ENCODE measurements around the gene ADGRB3.

Gene ADGRB3

DNA sequence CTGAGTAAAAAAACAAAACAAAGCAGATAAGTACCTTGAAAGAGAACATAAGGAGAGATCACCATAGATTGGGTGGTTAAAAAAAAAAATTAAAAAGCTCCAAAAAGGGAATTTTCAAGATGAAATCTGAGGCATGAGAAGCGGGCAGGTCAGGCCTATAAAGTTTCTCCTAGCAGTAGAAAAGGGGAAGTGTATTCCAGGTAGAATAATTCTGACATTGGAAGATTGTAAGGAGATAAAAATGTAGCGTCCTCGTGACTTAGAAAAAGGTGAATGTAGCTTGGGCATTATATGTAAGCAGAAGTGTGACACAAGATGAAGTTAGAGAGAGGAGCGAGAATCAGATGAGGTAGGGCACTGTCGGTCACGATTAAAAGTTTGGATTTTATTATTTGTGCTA, 9.1 kb upstream of the ADGRB3 start:
- H4K91ac ChIP-seq (ENCODE audit: low read length), result no peak overlapping the region
- no peak overlapping the region for H3K23ac ChIP-seq (ENCODE audit: low read length in 2 of 2)
- no peak overlapping the region for H3K18ac ChIP-seq (ENCODE audit: low read depth in 1 of 2, low read length in 2 of 2)
- no peak for DNase-seq
- no peaks in the 10 kb centered on the region for H3K4me1 ChIP-seq (ENCODE audit: control insufficient read depth, insufficient read depth, low read depth, low read length)
- H3K9ac ChIP-seq (ENCODE audit: low read length), result no peak overlapping the region
- H3K14ac ChIP-seq (ENCODE audit: low read length in 2 of 2), result no peak overlapping the region
- H2BK15ac ChIP-seq (ENCODE audit: low read depth, poor library complexity, severe bottlenecking), result no peak overlapping the region
- H3K36me3 ChIP-seq (ENCODE audit: control insufficient read depth in 1 of 2, insufficient read depth in 2 of 2, low read depth in 1 of 2, low read length in 2 of 2), result no peaks in the 10 kb centered on the region
- H3K4ac ChIP-seq (ENCODE audit: low read depth in 1 of 2, low read length in 2 of 2), result no peak overlapping the region
- no peak overlapping the region for H2AFZ ChIP-seq (ENCODE audit: low read depth, low read length)
- no peak overlapping the region for H2BK5ac ChIP-seq (ENCODE audit: low read depth, low read length, poor library complexity, severe bottlenecking)
- H2BK12ac ChIP-seq (ENCODE audit: low read length in 2 of 2), result no peak overlapping the region
- H2BK120ac ChIP-seq (ENCODE audit: low read depth, low read length), result no peak overlapping the region
- H3K4me3 ChIP-seq (ENCODE audit: insufficient read depth in 1 of 2, low read depth in 1 of 2, low read length in 2 of 2), result no peak overlapping the region
- no peaks in the 10 kb centered on the region for H3K79me1 ChIP-seq (replicated peaks; ENCODE audit: low read length, poor library complexity, severe bottlenecking)
- H3K27ac ChIP-seq (ENCODE audit: low read length, poor library complexity, severe bottlenecking), result no peak overlapping the region
- H2AK5ac ChIP-seq (ENCODE audit: low read length, severe bottlenecking), result no peak overlapping the region
- no peak overlapping the region for H4K8ac ChIP-seq (ENCODE audit: low read length)
- no peaks in the 10 kb centered on the region for H3K9me3 ChIP-seq (ENCODE audit: control insufficient read depth, low read length)
- 95% methylated on average over 6 of the region's 6 CpGs for WGBS
- H3K4me2 ChIP-seq (ENCODE audit: low read length, poor library complexity, severe bottlenecking), result no peak overlapping the region
- no peaks in the 10 kb centered on the region for H3K27me3 ChIP-seq (ENCODE audit: control insufficient read depth in 1 of 2, insufficient read depth in 1 of 2, low read length in 2 of 2)

- Histone ChIP-seq H3K9ac (ENCODE audit: low read length) (no peak overlapping the region), H3K79me1 (replicated peaks; ENCODE audit: low read length, poor library complexity, severe bottlenecking) (no peaks in the 10 kb centered on the region), H3K14ac (ENCODE audit: low read length in 2 of 2) (no peak overlapping the region), H2AFZ (ENCODE audit: low read depth, low read length) (no peak overlapping the region), H4K91ac (ENCODE audit: low read length) (no peak overlapping the region), H2BK5ac (ENCODE audit: low read depth, low read length, poor library complexity, severe bottlenecking) (no peak overlapping the region), H3K18ac (ENCODE audit: low read depth in 1 of 2, low read length in 2 of 2) (no peak overlapping the region), H3K4ac (ENCODE audit: low read depth in 1 of 2, low read length in 2 of 2) (no peak overlapping the region), H2BK15ac (ENCODE audit: low read depth, poor library complexity, severe bottlenecking) (no peak overlapping the region), H4K8ac (ENCODE audit: low read length) (no peak overlapping the region), H3K4me3 (ENCODE audit: insufficient read depth in 1 of 2, low read depth in 1 of 2, low read length in 2 of 2) (no peak overlapping the region), H3K4me2 (ENCODE audit: low read length, poor library complexity, severe bottlenecking) (no peak overlapping the region), H3K4me1 (ENCODE audit: control insufficient read depth, insufficient read depth, low read depth, low read length) (no peaks in the 10 kb centered on the region), H2BK120ac (ENCODE audit: low read depth, low read length) (no peak overlapping the region), H3K9me3 (ENCODE audit: control insufficient read depth, low read length) (no peaks in the 10 kb centered on the region), H3K23ac (ENCODE audit: low read length in 2 of 2) (no peak overlapping the region), H2BK12ac (ENCODE audit: low read length in 2 of 2) (no peak overlapping the region), H3K27ac (ENCODE audit: low read length, poor library complexity, severe bottlenecking) (no peak overlapping the region), H3K36me3 (ENCODE audit: control insufficient read depth in 1 of 2, insufficient read depth in 2 of 2, low read depth in 1 of 2, low read length in 2 of 2) (no peaks in the 10 kb centered on the region), H2AK5ac (ENCODE audit: low read length, severe bottlenecking) (no peak overlapping the region), H3K27me3 (ENCODE audit: control insufficient read depth in 1 of 2, insufficient read depth in 1 of 2, low read length in 2 of 2) (peaks cover 0 to 8% of the 10 kb centered on the region in 2 experiments)
- 13% methylated on average over 1 of the region's 2 CpGs for WGBS
- DNase-seq, result no peak
Observed at GRCh38 chr6:68628161-68628560, 6.9 kb upstream of the ADGRB3 start.

- H3K14ac ChIP-seq (ENCODE audit: low read length in 2 of 2), result no peak overlapping the region
- DNase-seq, result no peak
- H2AFZ ChIP-seq (ENCODE audit: low read depth, low read length), result no peak overlapping the region
- no peak overlapping the region for H2BK12ac ChIP-seq (ENCODE audit: low read length in 2 of 2)
- no peak overlapping the region for H3K18ac ChIP-seq (ENCODE audit: low read depth in 1 of 2, low read length in 2 of 2)
- H3K9ac ChIP-seq (ENCODE audit: low read length), result no peak overlapping the region
- no peak overlapping the region for H2BK120ac ChIP-seq (ENCODE audit: low read depth, low read length)
- H3K27ac ChIP-seq (ENCODE audit: low read length, poor library complexity, severe bottlenecking), result no peak overlapping the region
- H4K91ac ChIP-seq (ENCODE audit: low read length), result no peak overlapping the region
- H3K4me3 ChIP-seq (ENCODE audit: insufficient read depth in 1 of 2, low read depth in 1 of 2, low read length in 2 of 2), result no peak overlapping the region
- no CpG with 5 or more reads among the region's 3 CpGs for WGBS
- H2AK5ac ChIP-seq (ENCODE audit: low read length, severe bottlenecking), result no peak overlapping the region
- no peaks in the 10 kb centered on the region for H3K36me3 ChIP-seq (ENCODE audit: control insufficient read depth in 1 of 2, insufficient read depth in 2 of 2, low read depth in 1 of 2, low read length in 2 of 2)
- no peaks in the 10 kb centered on the region for H3K9me3 ChIP-seq (ENCODE audit: control insufficient read depth, low read length)
- H2BK5ac ChIP-seq (ENCODE audit: low read depth, low read length, poor library complexity, severe bottlenecking), result no peak overlapping the region
- no peak overlapping the region for H3K23ac ChIP-seq (ENCODE audit: low read length in 2 of 2)
- no peak overlapping the region for H4K8ac ChIP-seq (ENCODE audit: low read length)
- H2BK15ac ChIP-seq (ENCODE audit: low read depth, poor library complexity, severe bottlenecking), result no peak overlapping the region
- H3K4ac ChIP-seq (ENCODE audit: low read depth in 1 of 2, low read length in 2 of 2), result no peak overlapping the region
- H3K27me3 ChIP-seq (ENCODE audit: control insufficient read depth in 1 of 2, insufficient read depth in 1 of 2, low read length in 2 of 2), result peaks cover 3 to 43% of the 10 kb centered on the region in 2 experiments
- no peaks in the 10 kb centered on the region for H3K4me1 ChIP-seq (ENCODE audit: control insufficient read depth, insufficient read depth, low read depth, low read length)
- H3K79me1 ChIP-seq (replicated peaks; ENCODE audit: low read length, poor library complexity, severe bottlenecking), result no peaks in the 10 kb centered on the region
- H3K4me2 ChIP-seq (ENCODE audit: low read length, poor library complexity, severe bottlenecking), result no peak overlapping the region
Observed at GRCh38 chr6:68632734-68633133, 2.3 kb upstream of the ADGRB3 start.

GRCh38 chr6:68633281-68633971, 1.7 kb upstream of the ADGRB3 start:
- H3K18ac ChIP-seq (ENCODE audit: low read depth in 1 of 2, low read length in 2 of 2), result no peak overlapping the region
- H2BK5ac ChIP-seq (ENCODE audit: low read depth, low read length, poor library complexity, severe bottlenecking), result no peak overlapping the region
- no peaks in the 10 kb centered on the region for H3K36me3 ChIP-seq (ENCODE audit: control insufficient read depth in 1 of 2, insufficient read depth in 2 of 2, low read depth in 1 of 2, low read length in 2 of 2)
- no peak overlapping the region for H4K91ac ChIP-seq (ENCODE audit: low read length)
- H2AK5ac ChIP-seq (ENCODE audit: low read length, severe bottlenecking), result no peak overlapping the region
- H3K4me1 ChIP-seq (ENCODE audit: control insufficient read depth, insufficient read depth, low read depth, low read length), result no peaks in the 10 kb centered on the region
- no peak overlapping the region for H4K8ac ChIP-seq (ENCODE audit: low read length)
- no peak overlapping the region for H2BK120ac ChIP-seq (ENCODE audit: low read depth, low read length)
- H2BK12ac ChIP-seq (ENCODE audit: low read length in 2 of 2), result no peak overlapping the region
- H3K14ac ChIP-seq (ENCODE audit: low read length in 2 of 2), result no peak overlapping the region
- H3K9ac ChIP-seq (ENCODE audit: low read length), result no peak overlapping the region
- H3K4me2 ChIP-seq (ENCODE audit: low read length, poor library complexity, severe bottlenecking), result peak overlapping the region; percentile 98
- H3K27ac ChIP-seq (ENCODE audit: low read length, poor library complexity, severe bottlenecking), result no peak overlapping the region
- H2AFZ ChIP-seq (ENCODE audit: low read depth, low read length), result no peak overlapping the region
- H3K79me1 ChIP-seq (replicated peaks; ENCODE audit: low read length, poor library complexity, severe bottlenecking), result no peaks in the 10 kb centered on the region
- DNase-seq, result no peak
- WGBS, result 74% methylated on average over 4 of the region's 9 CpGs
- no peak overlapping the region for H3K23ac ChIP-seq (ENCODE audit: low read length in 2 of 2)
- H3K27me3 ChIP-seq (ENCODE audit: control insufficient read depth in 1 of 2, insufficient read depth in 1 of 2, low read length in 2 of 2), result peaks cover 3 to 47% of the 10 kb centered on the region in 2 experiments
- H3K4me3 ChIP-seq (ENCODE audit: insufficient read depth in 1 of 2, low read depth in 1 of 2, low read length in 2 of 2), result peak overlapping the region in 1 of 2 experiments; percentile 88
- no peak overlapping the region for H3K4ac ChIP-seq (ENCODE audit: low read depth in 1 of 2, low read length in 2 of 2)
- no peaks in the 10 kb centered on the region for H3K9me3 ChIP-seq (ENCODE audit: control insufficient read depth, low read length)
- H2BK15ac ChIP-seq (ENCODE audit: low read depth, poor library complexity, severe bottlenecking), result no peak overlapping the region
